ENCODE results near the gene LCLAT1. TPM values are rescaled to one million over a fixed set of nuclear protein-coding genes. Genes with fewer than 3 reads are reported as not detected.

The LCLAT1 gene
- polyA plus RNA-seq, 1 experiment, result 10.8 TPM

DNA sequence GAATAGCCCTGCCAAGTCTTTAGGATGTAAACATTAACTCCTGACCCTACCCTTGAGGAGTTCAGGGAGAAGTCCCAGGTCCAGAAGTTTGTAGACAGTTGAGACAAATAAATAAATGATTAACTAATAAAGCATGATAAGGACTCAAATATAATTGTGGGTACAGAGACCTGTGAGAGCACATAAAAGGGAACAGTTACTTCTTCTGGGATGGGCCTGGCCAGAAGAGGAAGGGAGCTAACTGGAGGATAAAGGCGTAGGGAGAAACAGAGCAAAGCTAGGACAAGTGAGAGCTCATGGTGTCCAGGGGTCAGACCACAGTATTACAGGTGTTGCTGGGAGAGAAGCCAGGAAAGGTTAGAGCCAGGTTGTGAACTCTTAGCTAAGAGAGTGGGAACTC, 3.0 kb downstream of the LCLAT1 start:
- TF ChIP-seq, protein P1, sequence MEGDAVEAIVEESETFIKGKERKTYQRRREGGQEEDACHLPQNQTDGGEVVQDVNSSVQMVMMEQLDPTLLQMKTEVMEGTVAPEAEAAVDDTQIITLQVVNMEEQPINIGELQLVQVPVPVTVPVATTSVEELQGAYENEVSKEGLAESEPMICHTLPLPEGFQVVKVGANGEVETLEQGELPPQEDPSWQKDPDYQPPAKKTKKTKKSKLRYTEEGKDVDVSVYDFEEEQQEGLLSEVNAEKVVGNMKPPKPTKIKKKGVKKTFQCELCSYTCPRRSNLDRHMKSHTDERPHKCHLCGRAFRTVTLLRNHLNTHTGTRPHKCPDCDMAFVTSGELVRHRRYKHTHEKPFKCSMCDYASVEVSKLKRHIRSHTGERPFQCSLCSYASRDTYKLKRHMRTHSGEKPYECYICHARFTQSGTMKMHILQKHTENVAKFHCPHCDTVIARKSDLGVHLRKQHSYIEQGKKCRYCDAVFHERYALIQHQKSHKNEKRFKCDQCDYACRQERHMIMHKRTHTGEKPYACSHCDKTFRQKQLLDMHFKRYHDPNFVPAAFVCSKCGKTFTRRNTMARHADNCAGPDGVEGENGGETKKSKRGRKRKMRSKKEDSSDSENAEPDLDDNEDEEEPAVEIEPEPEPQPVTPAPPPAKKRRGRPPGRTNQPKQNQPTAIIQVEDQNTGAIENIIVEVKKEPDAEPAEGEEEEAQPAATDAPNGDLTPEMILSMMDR (IDR thresholded peaks at IDR 0.05; ENCODE audit: insufficient read depth, low read depth, low read length), result no peak
- POLR2A ChIA-PET, result no interaction called here
- Histone ChIP-seq H3K27me3 (ENCODE audit: control insufficient read depth, insufficient read depth, low read length) (no peaks in the 10 kb centered on the region), H3K4me3 (ENCODE audit: low read depth, low read length) (no peak overlapping the region), H3K36me3 (ENCODE audit: control insufficient read depth, insufficient read depth, low read length) (no peaks in the 10 kb centered on the region)
- no peak for DNase-seq (ENCODE audit: low read depth)
- CTCF ChIA-PET, result no interaction called here

DNA sequence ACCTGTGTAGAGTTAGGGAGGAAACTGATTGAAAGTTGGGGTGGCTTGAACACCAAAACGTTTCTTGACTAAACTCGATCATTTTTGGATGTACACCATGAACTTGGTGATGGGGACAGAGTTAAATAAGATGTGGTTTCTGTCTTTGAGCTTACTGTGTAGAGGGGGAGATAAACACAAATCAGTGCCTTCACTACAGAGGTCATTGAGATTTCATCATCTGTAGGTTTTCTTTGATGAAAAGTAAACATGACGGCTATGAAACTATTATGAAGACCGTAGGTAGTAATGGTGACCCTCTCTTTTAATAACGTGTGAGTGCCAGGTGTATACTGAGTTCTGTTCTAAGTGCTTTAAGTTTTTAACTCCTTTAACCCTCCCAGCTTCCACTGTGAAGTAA, 6.5 kb downstream of the LCLAT1 start:
- CTCF ChIA-PET, result interaction anchor here (0.8 kb wide), 1 partner anchor 64 kb away, joined by 3 read pairs; no protein-coding TSS in a partner anchor
- no peaks in the 10 kb centered on the region for H3K27me3 ChIP-seq (ENCODE audit: control insufficient read depth, insufficient read depth, low read length)
- POLR2A ChIA-PET, result no interaction called here

DNA sequence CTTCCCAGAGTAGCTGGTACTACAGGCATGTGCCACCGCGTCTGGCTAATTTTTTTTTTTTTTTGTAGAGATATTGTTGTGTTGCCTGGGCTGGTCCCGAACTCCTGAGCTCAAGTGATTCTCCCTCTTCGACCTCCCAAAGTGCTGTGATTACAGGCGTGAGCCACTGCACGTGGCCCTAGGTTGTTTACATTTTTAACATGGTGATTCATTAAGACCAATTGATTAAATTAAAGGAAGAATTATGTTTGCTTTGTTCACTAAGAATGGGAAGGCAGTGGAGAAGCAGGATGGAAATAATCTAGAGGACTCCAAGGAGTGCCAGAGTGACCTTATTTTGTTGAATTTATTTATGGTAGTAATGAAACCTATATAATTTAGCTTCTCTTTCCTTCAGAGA, 7.5 kb downstream of the LCLAT1 start:
- no peak for DNase-seq (ENCODE audit: low read depth)
- TF ChIP-seq, protein P1 (IDR thresholded peaks at IDR 0.05; ENCODE audit: insufficient read depth, low read depth, low read length), result no peak

More for the DNA sequence above, 6.5 kb downstream of the LCLAT1 start:
- TF ChIP-seq, protein P1 (IDR thresholded peaks at IDR 0.05; ENCODE audit: insufficient read depth, low read depth, low read length), result no peak
- H3K36me3 ChIP-seq (ENCODE audit: control insufficient read depth, insufficient read depth, low read length), result no peaks in the 10 kb centered on the region
- no peak overlapping the region for H3K4me3 ChIP-seq (ENCODE audit: low read depth, low read length)
- DNase-seq (ENCODE audit: low read depth), result no peak

DNA sequence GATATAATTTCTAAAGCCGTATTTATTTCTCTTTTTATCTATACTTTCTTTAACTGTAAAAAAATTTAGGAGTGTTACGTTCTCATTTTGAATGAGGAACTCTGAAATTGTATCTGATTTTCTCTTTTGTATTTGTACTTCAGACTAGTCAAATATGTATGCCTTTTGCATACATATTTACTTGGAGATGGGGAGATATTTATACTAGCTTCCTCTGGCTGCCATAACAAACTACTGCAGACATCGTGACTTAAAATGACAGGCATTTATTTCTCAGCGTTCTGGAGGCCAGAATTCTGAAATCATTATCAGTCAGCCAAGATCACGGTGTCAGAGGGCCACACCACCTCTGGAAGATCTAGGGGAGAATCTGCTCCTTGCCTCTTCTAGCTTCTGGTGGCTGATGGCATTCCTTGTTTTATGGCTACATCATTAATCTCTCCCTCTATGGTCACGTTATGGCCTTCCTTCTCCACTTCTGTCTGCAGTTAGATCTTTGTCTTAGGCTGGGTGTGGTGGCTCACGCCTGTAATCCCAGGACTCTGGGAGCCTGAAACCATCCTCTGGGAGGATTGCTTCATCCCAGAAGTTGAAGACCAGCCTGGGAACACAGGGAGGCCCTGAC, 8.2 kb downstream of the LCLAT1 start:
- H3K4me3 ChIP-seq (ENCODE audit: low read depth, low read length), result no peak overlapping the region
- no peaks in the 10 kb centered on the region for H3K36me3 ChIP-seq (ENCODE audit: control insufficient read depth, insufficient read depth, low read length)
- POLR2A ChIA-PET, result no interaction called here
- no peaks in the 10 kb centered on the region for H3K27me3 ChIP-seq (ENCODE audit: control insufficient read depth, insufficient read depth, low read length)
- CTCF ChIA-PET, result no interaction called here
- TF ChIP-seq, protein P1 (IDR thresholded peaks at IDR 0.05; ENCODE audit: insufficient read depth, low read depth, low read length), result no peak
- DNase-seq (ENCODE audit: low read depth), result no peak

More for the DNA sequence above, 7.5 kb downstream of the LCLAT1 start:
- H3K27me3 ChIP-seq (ENCODE audit: control insufficient read depth, insufficient read depth, low read length), result no peaks in the 10 kb centered on the region
- ChIA-PET CTCF (interaction anchor here (0.7 kb wide), 1 partner anchor 34 kb away, joined by 5 read pairs; no protein-coding TSS in a partner anchor), POLR2A (interaction anchor here (0.5 to 0.7 kb wide), 2 partner anchors 33 to 353 kb away, joined by 3 read pairs; no protein-coding TSS in a partner anchor)
- no peaks in the 10 kb centered on the region for H3K36me3 ChIP-seq (ENCODE audit: control insufficient read depth, insufficient read depth, low read length)
- no peak overlapping the region for H3K4me3 ChIP-seq (ENCODE audit: low read depth, low read length)

DNA sequence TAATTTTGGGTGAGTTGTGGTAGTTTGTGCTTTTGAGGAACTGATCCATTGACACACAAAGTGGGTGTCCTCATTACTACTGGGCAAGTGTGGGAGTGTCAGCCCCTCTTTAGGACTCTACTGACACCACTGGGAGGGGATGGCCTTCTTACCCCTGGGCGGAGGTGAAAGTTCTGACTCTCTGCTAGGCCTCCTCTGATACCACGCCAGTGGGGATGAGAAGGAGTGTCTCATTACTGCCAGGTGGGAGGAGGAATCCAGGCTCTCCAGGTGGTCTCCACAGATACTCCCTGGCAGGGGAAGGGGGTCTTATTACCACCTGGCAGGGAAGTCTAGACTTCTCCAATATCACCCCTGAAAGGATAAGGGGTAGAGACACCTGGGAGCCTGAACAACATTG, 9.1 kb downstream of the LCLAT1 start:
- H3K4me3 ChIP-seq (ENCODE audit: low read depth, low read length), result no peak overlapping the region
- no peaks in the 10 kb centered on the region for H3K36me3 ChIP-seq (ENCODE audit: control insufficient read depth, insufficient read depth, low read length)
- ChIA-PET POLR2A (no interaction called here), CTCF (interaction anchor here (0.9 kb wide), 1 partner anchor 10 kb away, joined by 3 read pairs; no protein-coding TSS in a partner anchor)
- H3K27me3 ChIP-seq (ENCODE audit: control insufficient read depth, insufficient read depth, low read length), result no peaks in the 10 kb centered on the region
- DNase-seq (ENCODE audit: low read depth), result no peak
- TF ChIP-seq, protein P1 (IDR thresholded peaks at IDR 0.05; ENCODE audit: insufficient read depth, low read depth, low read length), result no peak
